GM12878 (cell line): ENCODE results near the gene CLSTN2. TPM values are rescaled to one million over a fixed set of nuclear protein-coding genes. Genes with fewer than 3 reads are reported as not detected.

Experiments used
- ATAC-seq: fragments of 200-7000 bp; cut with Tn5 transposase; 3 replicates; pipeline ENCODE4 v1.9.1; 2020; ENCODE audit warnings: mild to moderate bottlenecking, moderate library complexity
- BruUV-seq: library from RNA; stranded (reverse); fragments of 400-500 nt; replicated peaks from 2 replicates; lab custom pipeline; 2021; lab: Mats Ljungman, UMichigan
- CTCF ChIA-PET: fragments of 300-600 bp; sonication (Branson Sonifier 250); formaldehyde crosslinking; extraction: SDS; loops from one replicate; lab custom pipeline; 2021; ENCODE audit warnings: inconsistent platforms; lab: Yijun Ruan, JAX
- POLR2A ChIA-PET: fragments of 350-600 bp; formaldehyde crosslinking; extraction: SDS; loops from one replicate; lab custom pipeline; 2021; ENCODE audit warnings: inconsistent platforms; lab: Charles Lee
- RAD21 ChIA-PET: fragments of 300-600 bp; sonication (Branson Sonifier 250); formaldehyde crosslinking; loops from one replicate; lab custom pipeline; 2023; ENCODE audit warnings: antibody characterized with exemption; ENCODE audit not compliant: unreplicated experiment; lab: Charles Lee
- SMC1A ChIA-PET: fragments of 300-600 bp; sonication (Branson Sonifier 250); formaldehyde crosslinking; loops from one replicate; lab custom pipeline; 2023; ENCODE audit not compliant: unreplicated experiment, uncharacterized antibody; lab: Charles Lee
- DNase-seq: peaks from one replicate; pipeline ENCODE4 v3.0.0-alpha.2; 2011; ENCODE audit warnings: low read depth, low spot score
- FAIRE-seq: peaks from 3 replicates; lab custom pipeline; 2011; peaks lifted over from hg19 to GRCh38; lab: Jason Lieb, UNC
- H2AFZ ChIP-seq: 2 replicates; pipeline ENCODE4 v1.6.0; 2011; ENCODE audit warnings: low read depth, low read length, control low read depth; ENCODE audit not compliant: control insufficient read depth
- H3K27ac ChIP-seq: 2 replicates; pipeline ENCODE4 v1.5.1; 2011; ENCODE audit warnings: control low read depth; ENCODE audit not compliant: control insufficient read depth, insufficient read depth
- H3K27me3 ChIP-seq, 2 experiments: replicated peaks in 1 of 2; 2 replicates each; pipeline versions ENCODE4 v1.6.0 to v1.6.1; 2011; ENCODE audit warnings: low read length in 1 of 2; ENCODE audit not compliant: control insufficient read depth in 2 of 2, insufficient read depth in 2 of 2
- H3K36me3 ChIP-seq, 2 experiments: 2 replicates each; pipeline ENCODE4 v1.5.1; 2011; ENCODE audit warnings: low read length in 1 of 2; ENCODE audit not compliant: control insufficient read depth in 2 of 2, insufficient read depth in 2 of 2
- H3K4me1 ChIP-seq: 2 replicates; pipeline ENCODE4 v1.6.1; 2011; ENCODE audit warnings: mild to moderate bottlenecking, low read length, moderate library complexity, mixed read lengths; ENCODE audit not compliant: control insufficient read depth, insufficient read depth
- H3K4me2 ChIP-seq: 2 replicates; pipeline ENCODE4 v1.6.0; 2011; ENCODE audit warnings: control low read depth; ENCODE audit not compliant: control insufficient read depth, insufficient read depth
- H3K4me3 ChIP-seq: fragments of 200-600 bp; sonication (generic); 2 replicates; pipeline ENCODE4 v1.5.1; 2016
- H3K79me2 ChIP-seq: 2 replicates; pipeline ENCODE4 v1.6.0; 2011; ENCODE audit warnings: low read length; ENCODE audit not compliant: control insufficient read depth, insufficient read depth
- H3K9ac ChIP-seq: 2 replicates; pipeline ENCODE4 v1.8.0; 2011; ENCODE audit warnings: low read length, control low read depth, mixed read lengths; ENCODE audit not compliant: control insufficient read depth, insufficient read depth
- H3K9me3 ChIP-seq: replicated peaks from 3 replicates; pipeline ENCODE4 v1.5.1; 2011; ENCODE audit warnings: mild to moderate bottlenecking, low read length; ENCODE audit not compliant: control insufficient read depth, insufficient read depth
- H4K20me1 ChIP-seq: 2 replicates; pipeline ENCODE4 v1.6.0; 2011; ENCODE audit not compliant: control insufficient read depth, insufficient read depth
- CREM ChIP-seq: IDR thresholded peaks from 2 replicates; pipeline ENCODE4 v1.6.1; 2014; ENCODE audit warnings: antibody characterized with exemption, low read depth
- NKRF ChIP-seq: fragments of 450-650 bp; conservative IDR thresholded peaks from 2 replicates; pipeline ENCODE4 v1.6.1; 2017; ENCODE audit warnings: mild to moderate bottlenecking, moderate library complexity
- PKNOX1 ChIP-seq: fragments of 450-650 bp; IDR thresholded peaks from 2 replicates; pipeline ENCODE4 v1.6.1; 2016; ENCODE audit warnings: mild to moderate bottlenecking
- whole genome bisulfite sequencing: methylation state at CpG from one replicate; pipeline ENCODE4 v1.1.6; 2016; ENCODE audit warnings: low lambda C conversion rate; ENCODE audit not compliant: insufficient replicate concordance, insufficient coverage; ENCODE audit errors: missing lambda C conversion rate; 5-methylcytosine and 5-hydroxymethylcytosine counted together
- in situ Hi-C: fragments of 300-500 bp; cut with MboI; formaldehyde crosslinking; loops from 9 replicates; pipeline ENCODE4 v1.14.3; 2018; ENCODE audit warnings: mixed read lengths
- intact Hi-C: fragments of 100-400 bp; cut with micrococcal nuclease; formaldehyde crosslinking; loops from one replicate; pipeline ENCODE4 v1.14.2; 2022; ENCODE audit not compliant: unreplicated experiment
- polyA plus RNA-seq, 11 experiments: library from polyadenylated mRNA; depleted of rRNA in 4 of 11; unstranded in 6 of 11; stranded (reverse) in 5 of 11; fragments of >200 nt; fragmentation: Nextera tagmentation in 4 of 11; fragmentation: Illumina TruSeq in 1 of 11; extraction: Ambion mirVana in 4 of 11; extraction: Trizol in 1 of 11; gene quantifications; 1 replicate in 1 of 11; 2 replicates in 10 of 11; pipeline versions ENCODE4 v1.2.1 to v1.2.3, GENCODE V29; 2011 to 2016; ENCODE audit warnings: inconsistent platforms in 2 of 11, missing spikeins in 2 of 11, low read depth in 1 of 11
- total RNA-seq, 4 experiments: library from RNA; depleted of rRNA in 3 of 4; stranded (reverse); fragments of >200 nt in 3 of 4; fragmentation: Illumina TruSeq in 1 of 4; extraction: Trizol in 1 of 4; gene quantifications; 2 replicates each; pipeline versions ENCODE4 v1.2.1 to v1.2.3, GENCODE V29; 2013 to 2021

The CLSTN2 gene
- total and polyA plus RNA-seq, 10 of the 15 experiments (the other 5 are each of a cell fraction or from before 2014, with no cell fraction given), result under 0.01 to 0.10 (median under 0.01) TPM; not detected in 5

GRCh38 chr3:140438736-140439470 is 503.9 kb downstream of the CLSTN2 start:
- ChIA-PET POLR2A (interaction anchor here (0.6 kb wide), 1 partner anchor 504 kb away, joined by 4 read pairs; no protein-coding TSS in a partner anchor), SMC1A (no interaction called here)
- Histone ChIP-seq H3K4me3 (no peak overlapping the region), H3K4me2 (no peak overlapping the region), H2AFZ (no peak overlapping the region), H3K4me1 (no peaks in the 10 kb centered on the region), H3K9me3 (no peaks in the 10 kb centered on the region), H3K27ac (no peak overlapping the region), H4K20me1 (no peaks in the 10 kb centered on the region)
- ATAC-seq, result no peak
- no peak for FAIRE-seq
- intact Hi-C loops, result loop anchor here (10.0 kb wide), 1 partner anchor 296 kb away; no protein-coding TSS in a partner anchor
- TF ChIP-seq NKRF (no peak), CREM (no peak), PKNOX1 (no peak)
- TF ChIP-seq, all 136 proteins: peak for 0
- no peak for DNase-seq
- in situ Hi-C loops, result no loop called here
- ChIA-PET CTCF (no interaction called here), RAD21 (no interaction called here)
- WGBS, result 6% methylated on average over 6 of the region's 6 CpGs
- Histone ChIP-seq H3K27me3 (no peaks in the 10 kb centered on the region; a peak in 2 of 4 replicates), H3K9ac (no peak overlapping the region), H3K36me3 (no peaks in the 10 kb centered on the region), H3K79me2 (no peaks in the 10 kb centered on the region)
- BruUV-seq, result no TSS peak
